Vagina (tissue), 2 donors: ENCODE measurements around the gene MC1R.

Experiments
- CTCF ChIP-seq, 3 experiments: fragments of 450-650 bp in 2 of 3; fragments of 200-600 bp in 1 of 3; sonication (generic) in 1 of 3; IDR thresholded peaks; one replicate each; pipeline ENCODE4 v1.5.1; 2017 to 2019; ENCODE audit warnings: antibody characterized with exemption in 3 of 3, mild to moderate bottlenecking in 2 of 3, moderate library complexity in 2 of 3
- POLR2A ChIP-seq, 2 donors: fragments of 450-650 bp; IDR thresholded peaks; one replicate each; pipeline ENCODE4 v1.6.1; 2017; ENCODE audit warnings: antibody characterized with exemption in 2 of 2, mild to moderate bottlenecking in 2 of 2, moderate library complexity in 2 of 2

GRCh38 chr16:89902980-89903379 lies 15.7 kb upstream of the MC1R start:
- TF ChIP-seq POLR2A (IDR thresholded peaks at IDR 0.05) (no peak), CTCF (IDR thresholded peaks at IDR 0.05) (no peak)
